Measurements from ENCODE around the gene LEFTY2.
"Not testable (repeated sequence)": the region's sequence is repeated elsewhere in the genome, so short reads cannot be mapped to it uniquely, and the experiment has no call there.

The LEFTY2 gene

DNA sequence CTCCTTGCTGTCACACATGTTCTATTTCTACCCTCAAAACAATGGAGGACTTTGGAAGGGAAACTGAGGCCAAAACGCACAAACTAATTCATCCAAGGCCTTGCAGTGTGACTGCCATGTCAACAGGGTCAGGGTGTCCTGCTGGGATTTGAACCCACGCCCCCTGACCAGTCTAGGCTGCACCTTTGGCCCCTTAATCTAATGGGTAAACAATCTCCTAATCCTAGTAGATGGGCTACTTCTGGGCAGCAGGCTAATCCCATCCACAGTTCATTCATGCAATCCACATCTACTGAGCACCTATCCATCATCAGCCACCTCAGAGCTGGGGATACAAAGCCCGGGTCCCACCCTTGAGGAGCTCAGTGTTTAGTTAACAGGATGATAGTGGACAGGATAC lies 17.0 kb upstream of the LEFTY2 start:
- no peak for DNase-seq (ENCODE audit: extremely low spot score, insufficient read length, low read depth)
- no peak for FAIRE-seq

DNA sequence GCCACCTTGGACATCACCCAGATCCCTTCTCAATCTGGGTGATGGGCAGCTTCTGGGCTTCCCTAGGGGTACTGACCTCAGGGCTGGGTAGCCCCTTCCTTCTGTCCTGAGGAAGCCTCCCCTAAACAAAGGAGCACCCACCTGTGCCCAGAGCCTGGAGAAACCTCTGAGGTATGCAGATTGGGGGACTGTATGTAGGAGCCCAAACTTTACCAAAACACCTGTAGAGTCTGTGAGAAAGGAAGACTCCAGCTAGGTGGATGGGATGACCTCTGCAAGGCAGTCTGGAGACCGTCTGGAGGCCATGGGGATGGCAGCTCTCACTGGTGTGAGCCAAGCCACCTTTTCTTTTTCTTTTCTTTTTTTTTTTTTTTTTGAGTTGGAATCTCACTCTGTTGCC lies 13.7 kb upstream of the LEFTY2 start:
- DNase-seq (ENCODE audit: extremely low spot score, insufficient read length, low read depth), result no peak
- FAIRE-seq, result no peak

DNA sequence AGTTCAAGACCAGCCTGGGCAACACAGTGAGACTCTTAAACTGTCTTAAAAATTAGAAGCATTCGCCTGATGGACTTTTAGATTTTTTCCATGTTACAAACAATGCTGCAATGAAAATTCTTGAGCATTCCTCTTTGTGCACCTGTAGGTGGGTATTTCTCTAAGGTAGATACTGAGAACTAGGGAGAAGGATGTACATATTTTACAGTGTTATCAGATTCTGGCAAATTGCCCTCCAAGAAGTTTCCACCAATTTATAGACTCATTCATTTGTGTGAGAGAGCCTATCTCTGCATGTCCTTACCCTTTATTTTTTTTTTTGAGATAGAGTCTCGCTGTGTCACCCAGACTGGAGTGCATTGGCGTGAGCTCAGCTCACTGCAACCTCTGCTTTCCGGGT lies 12.3 kb upstream of the LEFTY2 start:
- FAIRE-seq, result no peak
- DNase-seq (ENCODE audit: extremely low spot score, insufficient read length, low read depth), result no peak

DNA sequence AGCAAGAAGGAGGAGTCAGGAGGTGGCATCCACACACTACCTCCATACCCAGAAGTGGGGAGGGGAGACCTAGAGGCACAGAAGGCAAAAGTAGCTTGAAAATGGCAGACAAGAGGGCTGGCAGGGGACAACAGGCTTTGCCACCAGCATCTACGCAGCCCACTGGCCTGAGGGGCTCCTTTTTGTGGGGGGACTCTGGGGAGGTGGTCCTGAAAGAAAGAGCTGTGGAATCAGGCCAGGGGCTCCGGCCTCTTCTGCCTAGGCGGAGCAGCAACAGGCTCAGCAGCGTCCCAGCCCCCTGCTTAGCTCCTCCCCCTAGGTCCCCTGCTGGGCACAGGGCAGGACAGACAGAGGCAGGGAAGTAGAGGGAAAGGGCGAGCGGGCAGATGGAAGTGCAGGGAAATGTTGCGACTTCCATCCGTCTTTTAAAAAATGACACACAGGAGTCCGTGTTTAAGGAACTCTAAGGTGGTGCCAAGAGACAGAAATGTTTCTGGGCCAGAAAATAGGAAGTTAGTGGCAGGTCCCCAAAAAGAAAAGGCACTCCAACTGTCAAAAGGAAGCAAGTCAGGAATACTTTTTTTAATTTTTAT lies 10.0 kb upstream of the LEFTY2 start:
- DNase-seq (ENCODE audit: extremely low spot score, insufficient read length, low read depth) (no peak), FAIRE-seq (no peak)

DNA sequence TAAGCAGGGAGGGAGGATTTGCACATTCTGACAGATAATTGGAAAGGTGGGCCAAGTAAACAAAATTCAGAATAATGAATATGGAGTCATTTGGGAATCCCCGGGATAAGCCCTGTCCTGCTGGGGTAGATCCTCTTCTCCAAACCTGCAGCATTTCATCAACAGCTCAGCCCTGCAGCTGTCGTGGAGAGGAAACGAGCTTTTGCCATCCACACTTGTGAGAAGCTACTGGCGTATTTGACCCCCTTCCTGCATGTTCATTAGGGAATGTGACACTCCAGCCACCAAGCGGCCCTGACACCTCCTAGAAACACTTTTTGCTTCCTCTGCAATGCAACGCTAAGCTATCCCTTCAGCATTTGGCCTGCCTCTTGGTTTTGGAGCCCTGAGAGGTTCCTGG lies 8.0 kb upstream of the LEFTY2 start:
- DNase-seq (ENCODE audit: extremely low spot score, insufficient read length, low read depth) (no peak), FAIRE-seq (no peak)

DNA sequence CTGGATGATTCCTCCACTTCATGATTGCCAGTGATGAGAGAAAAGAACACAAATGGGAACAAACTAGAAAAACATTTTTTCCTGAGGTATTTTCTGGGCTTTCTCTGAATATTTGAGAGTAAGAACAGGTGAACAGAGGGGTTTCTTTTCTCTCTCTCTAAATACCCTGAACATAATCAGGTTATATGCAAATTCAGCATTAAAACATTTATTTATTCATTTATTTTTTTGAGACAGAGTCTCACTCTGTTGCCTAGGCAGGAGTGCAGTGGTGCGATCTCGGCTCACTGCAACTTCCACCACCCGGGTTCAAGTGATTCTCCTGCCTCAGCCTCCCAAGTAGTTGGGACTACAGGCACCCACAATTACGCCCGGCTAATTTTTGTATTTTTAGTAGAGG lies 5.8 kb upstream of the LEFTY2 start:
- DNase-seq (ENCODE audit: extremely low spot score, insufficient read length, low read depth) (no peak), FAIRE-seq (no peak)

DNA sequence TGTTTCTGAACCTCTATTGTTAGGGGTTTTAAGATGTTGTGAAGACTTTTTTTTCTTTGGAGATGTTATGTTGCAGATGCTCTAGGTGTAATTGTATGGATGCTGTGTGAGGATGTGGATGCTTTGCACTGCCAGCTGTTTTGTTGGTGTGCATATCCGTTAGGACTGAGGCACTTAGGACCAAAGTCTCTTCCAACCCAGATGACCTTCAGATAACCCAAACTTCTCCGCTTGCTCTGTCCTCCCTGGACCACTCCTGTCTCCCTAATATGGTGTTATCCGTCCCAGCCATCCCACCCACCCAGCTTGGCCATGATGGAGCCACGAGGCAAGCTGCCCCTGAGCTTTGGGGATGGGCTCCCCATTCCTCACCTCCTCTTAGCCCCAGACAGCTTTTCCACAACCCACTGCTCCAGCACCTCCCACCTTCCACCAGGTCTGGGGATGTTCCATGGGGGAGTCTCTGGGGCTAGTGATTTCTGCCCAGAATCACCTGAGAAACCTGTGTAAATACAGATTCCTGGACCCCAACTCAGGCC lies 5.1 kb upstream of the LEFTY2 start:
- FAIRE-seq (no peak), DNase-seq (ENCODE audit: extremely low spot score, insufficient read length, low read depth) (no peak)

DNA sequence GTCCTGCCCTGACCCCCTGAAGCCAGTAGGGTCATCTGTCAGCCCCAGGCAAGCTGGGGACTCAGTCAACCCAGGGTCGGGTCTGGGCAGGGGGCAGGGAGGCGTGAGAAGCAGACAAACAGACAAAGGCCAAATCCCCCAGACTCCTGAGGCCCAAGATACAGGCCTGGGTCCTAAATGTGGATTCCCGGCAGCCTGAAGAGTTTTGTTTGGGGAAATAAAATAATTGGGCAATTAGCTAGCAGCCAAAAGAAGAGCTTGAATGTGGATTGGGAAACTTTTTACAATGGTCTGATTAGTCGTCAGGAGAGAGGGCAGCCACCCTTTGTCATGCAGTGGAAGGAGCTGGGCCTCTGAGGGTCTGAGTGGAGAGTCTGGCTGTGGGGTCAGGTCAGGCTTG lies 4.5 kb upstream of the LEFTY2 start:
- DNase-seq (ENCODE audit: extremely low spot score, insufficient read length, low read depth), result no peak
- no peak for FAIRE-seq

DNA sequence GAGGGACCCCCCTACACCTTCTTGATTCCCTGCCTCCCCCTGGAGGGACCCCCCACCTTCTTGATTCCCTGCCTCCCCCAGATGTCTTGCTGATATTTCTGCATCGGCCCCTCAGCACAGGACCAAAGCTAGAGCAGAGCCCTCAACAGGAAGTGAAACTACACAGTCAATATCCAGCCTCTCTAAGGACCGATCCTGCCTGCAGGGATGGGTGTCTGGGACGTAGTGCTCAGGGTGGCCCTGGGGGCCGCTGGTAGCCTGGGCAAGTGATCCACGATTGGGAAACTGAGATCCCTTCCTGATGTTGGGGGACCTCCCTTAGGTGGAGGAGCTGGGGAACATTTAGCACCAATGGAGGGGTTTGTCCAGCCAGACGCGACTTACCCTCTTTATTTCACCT lies 3.9 kb upstream of the LEFTY2 start:
- DNase-seq (ENCODE audit: extremely low spot score, insufficient read length, low read depth) (no peak), FAIRE-seq (peak; percentile 31)

DNA sequence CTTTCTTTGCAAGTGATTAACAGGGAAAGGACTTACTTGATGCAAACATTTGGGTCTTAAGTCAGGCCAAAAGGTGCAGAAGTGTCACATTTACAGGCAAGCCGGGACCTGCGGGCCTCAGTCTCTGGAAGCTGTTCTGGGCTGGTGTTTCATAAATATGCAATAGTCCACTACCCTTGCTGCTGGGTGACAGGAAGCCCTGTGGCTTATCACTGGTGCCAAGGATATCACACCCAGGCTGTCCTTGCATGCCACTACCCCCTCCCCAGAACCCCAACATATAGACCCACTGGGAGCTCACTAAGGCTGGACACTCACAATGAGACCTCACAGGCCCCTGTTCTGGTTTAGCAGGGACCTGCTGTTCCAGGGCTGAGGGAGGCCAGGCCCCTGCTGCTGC lies 3.4 kb upstream of the LEFTY2 start:
- FAIRE-seq, result no peak
- no peak for DNase-seq (ENCODE audit: extremely low spot score, insufficient read length, low read depth)

DNA sequence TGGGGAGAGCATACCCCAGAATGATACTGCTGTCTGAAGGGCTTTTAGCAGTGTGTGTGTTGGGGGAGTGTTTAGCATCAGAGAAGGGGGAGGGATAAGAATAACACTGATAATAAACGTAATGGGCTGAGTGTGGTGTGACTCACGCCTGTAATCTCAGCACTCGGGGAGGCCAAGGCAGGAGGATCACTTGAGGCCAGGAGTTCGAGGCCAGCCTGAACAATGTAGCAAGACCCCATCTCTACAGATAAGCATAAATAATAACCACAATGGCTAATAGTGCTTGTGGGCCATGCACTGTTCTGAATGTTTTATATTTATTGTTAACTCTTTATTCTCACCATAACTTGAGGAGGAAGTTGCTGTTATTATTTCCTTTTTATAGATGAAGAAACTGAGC lies 2.6 kb upstream of the LEFTY2 start:
- DNase-seq (ENCODE audit: extremely low spot score, insufficient read length, low read depth) (no peak), FAIRE-seq (no peak)

DNA sequence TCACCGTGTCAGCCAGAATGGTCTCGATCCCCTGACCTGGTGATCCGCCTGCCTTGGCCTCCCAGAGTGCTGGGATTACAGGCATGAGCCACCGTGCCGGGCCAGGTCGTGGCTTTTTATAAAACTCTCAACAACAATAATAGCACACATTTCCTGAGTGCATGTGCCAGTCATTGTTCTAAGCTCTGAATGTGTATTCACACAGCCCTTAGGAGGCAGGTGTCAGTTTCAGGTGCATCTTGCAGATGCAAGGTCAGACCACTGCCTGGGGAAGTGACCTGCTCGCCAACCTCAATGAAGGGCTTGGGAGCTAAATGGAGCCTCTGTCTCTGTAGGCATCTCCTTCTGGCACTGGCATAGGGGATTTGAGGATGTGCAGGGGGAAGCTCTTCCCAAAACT lies 1.6 kb upstream of the LEFTY2 start:
- no peak for DNase-seq (ENCODE audit: extremely low spot score, insufficient read length, low read depth)
- FAIRE-seq, result peak; percentile 83

DNA sequence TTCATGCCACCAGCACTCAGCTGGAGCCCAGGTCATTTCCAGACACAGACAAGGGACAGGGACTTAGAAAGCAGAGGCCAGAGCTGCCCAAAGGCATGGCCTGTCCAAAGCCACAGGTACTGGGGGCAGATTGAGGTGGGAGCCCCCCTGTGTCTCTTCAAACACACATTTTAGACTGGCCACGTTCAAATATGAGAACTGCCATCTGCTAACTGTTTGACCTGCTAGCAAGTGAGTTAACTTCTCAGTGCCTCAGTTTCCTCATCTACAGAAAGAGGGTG lies 862 bp upstream of the LEFTY2 start:
- FAIRE-seq, result no peak
- DNase-seq (ENCODE audit: extremely low spot score, insufficient read length, low read depth), result no peak

DNA sequence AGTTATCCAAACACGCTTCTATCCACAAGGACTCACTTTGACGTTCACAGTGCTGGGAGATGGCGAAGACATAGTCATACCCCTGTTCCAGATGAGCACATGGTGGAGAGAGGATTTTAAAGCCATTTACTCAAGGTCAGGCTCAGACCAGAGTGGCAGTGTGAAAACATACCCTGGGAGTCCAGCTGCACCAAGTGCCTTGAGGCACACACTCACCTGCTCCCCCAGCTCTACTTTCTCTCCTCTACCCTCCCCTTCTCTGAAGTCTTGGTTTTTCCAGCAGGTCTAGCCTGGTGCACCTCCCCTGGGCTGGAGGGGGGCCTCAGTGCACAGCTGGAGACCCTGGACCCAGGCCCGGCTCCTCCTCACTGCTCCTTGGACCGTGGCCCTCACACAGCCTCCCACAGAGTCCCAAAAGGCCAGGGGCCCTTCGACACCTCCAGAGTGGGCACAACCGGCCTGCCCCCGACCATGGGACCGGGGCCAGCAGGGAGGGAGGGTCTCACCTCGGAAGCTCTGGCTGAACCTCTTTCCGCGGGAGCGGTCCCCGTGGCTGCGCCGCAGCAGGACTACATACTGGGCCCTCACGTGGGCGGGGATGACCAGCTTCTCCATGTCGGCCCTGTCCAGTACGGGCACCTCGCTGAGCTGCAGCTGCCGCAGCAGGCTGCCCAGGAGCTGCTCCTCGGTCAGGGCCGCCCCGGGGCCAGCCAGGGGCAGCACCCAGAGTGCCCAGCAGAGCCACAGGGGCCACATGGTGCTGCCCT lies 452 bp downstream of the LEFTY2 start:
- FAIRE-seq (no peak), DNase-seq (ENCODE audit: extremely low spot score, insufficient read length, low read depth) (no peak)

DNA sequence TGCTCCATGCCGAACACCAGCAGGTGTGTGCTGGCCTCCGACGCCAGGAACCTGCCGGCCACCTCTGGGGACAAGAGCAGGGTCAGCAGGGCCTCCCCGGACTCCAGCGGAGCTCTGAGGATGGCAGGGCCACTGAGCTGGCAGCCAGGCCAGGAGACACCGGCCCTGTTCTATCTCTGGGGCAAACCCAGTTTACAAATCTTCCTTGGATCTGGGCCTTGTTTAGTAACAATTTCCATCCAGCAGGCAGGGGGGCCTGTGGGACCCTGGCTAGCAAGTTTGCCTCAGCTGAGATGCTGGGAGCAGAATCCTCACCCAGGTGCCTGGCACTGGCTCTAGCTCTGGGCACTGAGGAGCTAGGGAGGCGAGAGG lies 1.1 kb downstream of the LEFTY2 start:
- not testable (repeated sequence) for FAIRE-seq; DNase-seq (ENCODE audit: extremely low spot score, insufficient read length, low read depth)

DNA sequence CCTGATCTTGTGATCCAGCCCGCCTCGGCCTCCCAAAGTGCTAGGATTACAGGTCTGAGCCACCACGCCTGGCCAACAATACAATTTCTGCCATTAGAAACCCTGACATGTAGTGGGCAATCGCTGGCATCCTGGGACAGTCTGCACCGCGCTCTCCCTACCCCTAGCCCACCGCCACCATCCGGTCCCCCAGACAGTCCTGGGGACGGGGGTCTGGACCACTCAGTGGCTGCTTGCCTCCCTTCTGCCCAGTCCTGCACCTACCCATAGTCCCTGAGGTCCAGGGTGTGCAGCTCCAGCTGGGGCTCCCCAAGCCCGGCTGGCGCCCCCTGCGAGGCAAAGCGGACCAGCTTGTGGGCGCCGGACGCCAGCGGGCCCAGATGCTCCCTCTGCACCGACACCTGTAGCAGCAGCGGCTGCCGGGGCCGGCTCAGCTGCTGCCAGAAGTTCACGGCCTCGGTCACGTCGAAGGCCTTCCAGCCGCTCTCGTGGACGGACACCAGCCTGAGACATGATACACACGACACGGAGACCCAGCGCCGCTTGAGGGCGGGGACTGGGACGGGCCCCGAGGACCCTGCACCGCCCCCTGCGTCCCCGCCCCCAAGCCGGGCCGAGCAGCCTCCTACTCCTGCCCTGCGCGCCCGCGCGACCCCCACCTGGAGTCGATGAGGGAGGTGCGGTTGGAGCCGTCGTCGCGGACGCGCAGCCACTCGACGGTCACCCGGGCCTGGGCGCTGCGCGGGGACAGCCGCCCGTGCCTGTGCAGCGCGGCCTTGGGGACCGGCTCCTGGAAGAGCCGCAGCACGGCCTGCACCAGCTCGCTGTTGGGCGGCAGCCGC lies 1.7 kb downstream of the LEFTY2 start:
- not testable (repeated sequence) for DNase-seq (ENCODE audit: extremely low spot score, insufficient read length, low read depth); FAIRE-seq

DNA sequence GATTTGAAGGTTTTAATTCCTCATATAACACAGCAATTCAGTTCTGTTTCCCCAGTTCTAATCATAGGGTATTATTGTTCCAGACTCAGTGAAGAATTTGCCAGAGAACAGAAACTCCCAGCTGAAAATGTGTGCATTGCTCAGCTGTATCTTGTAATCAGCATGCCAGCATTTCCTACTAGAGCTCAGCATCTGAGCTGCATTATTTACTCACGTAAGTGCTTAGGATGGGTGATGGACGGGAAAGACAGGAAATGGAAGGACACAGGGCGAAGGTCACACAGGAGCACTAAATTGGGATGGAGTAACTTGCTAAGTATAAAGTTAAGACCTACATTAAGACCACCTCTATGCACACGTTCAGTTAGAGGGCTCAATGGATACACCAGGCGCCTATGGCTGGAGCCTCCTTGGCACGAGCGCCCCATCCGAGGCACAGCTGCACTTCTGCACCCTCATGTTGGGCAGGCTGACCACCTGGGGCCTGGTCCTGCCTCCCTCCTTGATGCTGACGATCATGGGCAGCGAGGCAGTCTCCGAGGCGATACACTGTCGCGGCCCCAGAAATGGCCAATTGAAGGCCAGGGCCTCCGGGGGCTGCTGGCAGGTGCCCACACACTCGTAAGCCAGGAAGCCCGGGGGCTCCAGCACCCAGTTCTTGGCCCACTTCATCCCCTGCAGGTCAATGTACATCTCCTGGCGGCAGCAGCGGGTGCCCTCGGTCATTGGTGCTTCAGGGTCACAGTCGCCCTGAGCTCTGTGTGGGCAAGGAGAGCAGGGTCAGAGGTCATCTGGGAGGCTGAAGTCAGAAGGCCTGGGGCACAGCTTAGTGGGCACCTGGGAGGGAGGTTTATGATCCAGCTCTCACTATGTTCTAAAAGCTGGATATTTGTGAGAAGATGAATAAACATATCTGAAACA lies 3.7 kb downstream of the LEFTY2 start:
- FAIRE-seq (no peak), DNase-seq (ENCODE audit: extremely low spot score, insufficient read length, low read depth) (no peak)

DNA sequence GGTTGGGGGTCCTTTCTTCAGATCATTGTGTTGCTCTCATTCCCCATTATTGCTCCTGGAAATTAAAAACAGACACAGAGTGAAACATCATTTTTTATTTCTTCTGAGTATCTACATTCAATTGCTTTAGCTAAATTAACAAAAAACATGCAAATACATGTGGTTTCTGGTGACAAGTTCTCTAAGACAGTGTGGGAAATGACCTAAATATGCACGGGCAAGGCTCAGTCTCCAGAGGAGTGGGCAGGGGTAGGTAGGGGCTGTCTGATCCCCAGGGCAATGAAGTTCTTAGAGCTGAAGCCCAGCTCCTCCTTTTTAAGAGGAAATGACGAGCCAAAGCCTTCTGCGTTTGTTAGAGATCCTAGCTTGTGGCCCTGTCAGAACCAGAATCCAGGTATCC lies 4.5 kb downstream of the LEFTY2 start:
- no peak for DNase-seq (ENCODE audit: extremely low spot score, insufficient read length, low read depth)
- FAIRE-seq, result no peak

DNA sequence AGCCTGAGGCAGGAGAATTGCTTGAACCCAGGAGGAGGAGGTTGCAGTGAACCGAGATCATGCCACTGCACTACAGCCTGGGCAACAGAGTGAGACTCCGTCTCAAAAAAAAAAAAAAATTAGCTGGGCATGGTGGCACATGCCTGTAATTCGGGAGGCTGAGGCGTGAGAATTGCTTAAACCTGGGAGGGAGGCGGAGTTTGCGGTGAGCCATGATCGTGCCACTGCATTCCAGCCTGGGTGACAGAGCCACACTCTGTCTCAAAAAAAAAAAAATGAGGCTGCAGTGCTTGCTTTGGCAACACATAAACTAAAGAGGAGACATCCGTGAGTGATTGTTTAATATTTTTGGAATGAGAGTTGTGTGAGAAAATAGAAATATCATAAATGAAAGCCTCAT lies 4.9 kb downstream of the LEFTY2 start:
- not testable (repeated sequence) for DNase-seq (ENCODE audit: extremely low spot score, insufficient read length, low read depth); FAIRE-seq

DNA sequence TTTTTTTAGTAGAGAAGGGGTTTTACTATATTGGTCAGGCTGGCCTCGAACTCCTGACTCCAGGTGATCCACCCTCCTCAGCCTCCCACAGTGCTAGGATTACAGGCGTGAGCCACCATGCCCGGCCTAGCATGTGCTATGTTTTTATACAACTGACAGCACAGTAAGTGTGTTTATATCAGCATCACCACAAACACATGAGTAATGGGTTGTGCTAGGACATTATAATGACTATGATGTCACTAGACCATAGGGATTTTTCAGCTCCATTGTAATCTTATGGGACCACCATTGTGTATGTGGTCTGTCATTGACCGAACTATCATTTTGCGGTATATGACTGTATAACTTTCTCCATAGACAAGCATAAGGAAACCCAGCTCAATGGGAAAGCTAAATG lies 6.3 kb downstream of the LEFTY2 start:
- FAIRE-seq (no peak), DNase-seq (ENCODE audit: extremely low spot score, insufficient read length, low read depth) (no peak)
